ENCODE measurements around the gene C9orf153. TPM values are rescaled to one million over a fixed set of nuclear protein-coding genes. Genes with fewer than 3 reads are reported as not detected.

Gene C9orf153
- total RNA-seq, 1 experiment from 2014 or later = 0.17 TPM

- no peak overlapping the region for H2AFZ ChIP-seq (ENCODE audit: low read length)
- H3K36me3 Mint-ChIP-seq (ENCODE audit: insufficient read depth in 1 of 3, low read depth in 3 of 3) = peaks cover 10 to 12% (median 11%) of the 10 kb centered on the region in 3 experiments
- H3K4me3 Mint-ChIP-seq = no peak overlapping the region
Observed at GRCh38 chr9:86252870-86253269, 6.6 kb downstream of the C9orf153 start.

More at GRCh38 chr9:86252870-86253269, 6.6 kb downstream of the C9orf153 start:
- Histone ChIP-seq H4K5ac (ENCODE audit: insufficient read length, low read depth, low read length) (no peak overlapping the region), H3K27me3 (ENCODE audit: insufficient read depth, low read length) (no peaks in the 10 kb centered on the region), H3K79me1 (ENCODE audit: insufficient read depth, low read depth, low read length, poor library complexity, severe bottlenecking) (no peaks in the 10 kb centered on the region), H2BK5ac (ENCODE audit: insufficient read length, low read length) (no peak overlapping the region), H2BK20ac (ENCODE audit: low read depth, low read length, poor library complexity, severe bottlenecking) (no peak overlapping the region), H4K8ac (replicated peaks; ENCODE audit: insufficient read length, low read depth, low read length) (no peak overlapping the region), H2BK15ac (ENCODE audit: low read depth, low read length) (no peak overlapping the region), H4K91ac (ENCODE audit: insufficient read length, low read depth, low read length) (no peak overlapping the region), H3K56ac (ENCODE audit: insufficient read length, low read depth, low read length) (no peak overlapping the region), H3K4me1 (ENCODE audit: insufficient read depth, low read length) (no peaks in the 10 kb centered on the region), H2AK5ac (ENCODE audit: insufficient read length, low read length) (no peak overlapping the region), H3K23me2 (ENCODE audit: insufficient read length, low read depth, low read length, poor library complexity, severe bottlenecking) (no peaks in the 10 kb centered on the region), H3K4ac (ENCODE audit: low read depth, low read length) (no peak overlapping the region), H2BK120ac (ENCODE audit: low read depth, low read length, poor library complexity, severe bottlenecking) (no peak overlapping the region), H3K79me2 (ENCODE audit: insufficient read depth, low read length) (no peaks in the 10 kb centered on the region), H4K20me1 (ENCODE audit: control insufficient read depth, insufficient read depth, insufficient read length) (no peaks in the 10 kb centered on the region), H3K14ac (ENCODE audit: insufficient read depth, low read length) (no peak overlapping the region), H2BK12ac (ENCODE audit: insufficient read length, low read depth, low read length) (no peak overlapping the region), H3K18ac (ENCODE audit: insufficient read length, low read depth, low read length) (no peak overlapping the region), H3K27ac (ENCODE audit: insufficient read length, low read depth, low read length) (no peak overlapping the region), H3K4me2 (ENCODE audit: insufficient read depth, insufficient read length, low read length) (no peak overlapping the region), H3K23ac (ENCODE audit: insufficient read length, low read depth, low read length) (no peak overlapping the region), H3K9me3 (ENCODE audit: control insufficient read depth, low read depth, low read length) (peaks cover 9% of the 10 kb centered on the region), H3K9ac (ENCODE audit: extremely low read depth, insufficient read length, low read length) (no peak overlapping the region), H3T11ph (ENCODE audit: low read length) (no peak overlapping the region)
- Mint-ChIP-seq H3K27me3 (ENCODE audit: low read depth) (no peaks in the 10 kb centered on the region), H3K9me3 (peaks cover 16 to 24% of the 10 kb centered on the region in 2 experiments), H3K27ac (no peak overlapping the region), H3K4me1 (peaks cover 0 to 5% of the 10 kb centered on the region in 2 experiments; a peak in 1 of 4 replicates)
- no peak for DNase-seq
- TF ChIP-seq CTCF (conservative IDR thresholded peaks at IDR 0.05) = no peak
- no CpG with 5 or more reads among the region's 1 CpG for WGBS (ENCODE audit: extremely low coverage, insufficient read length, low lambda C conversion rate)

All from H9 (cell line).